ENCODE measurements around the gene GTF2F2.
"Not testable (repeated sequence)": the region's sequence is repeated elsewhere in the genome, so short reads cannot be mapped to it uniquely, and the experiment has no call there.

The GTF2F2 gene

DNA sequence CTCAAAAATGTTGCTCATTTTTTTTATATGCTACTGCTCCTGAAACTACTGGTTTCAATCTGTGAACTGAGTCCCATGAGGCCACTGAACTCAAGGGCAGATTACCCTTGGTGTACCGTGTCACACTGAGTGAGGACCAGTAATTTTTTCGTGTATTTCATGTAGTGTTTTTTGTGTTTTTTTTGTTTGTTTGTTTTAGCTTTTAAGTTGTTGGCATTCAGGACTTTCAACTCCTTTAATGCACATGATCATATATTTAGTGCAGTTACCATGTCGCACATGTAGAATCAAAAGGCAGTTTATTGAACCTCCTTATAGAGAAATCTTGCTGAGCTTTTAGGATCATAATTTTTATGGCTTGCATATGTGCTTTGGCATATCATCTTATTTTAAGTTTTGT, 162.7 kb downstream of the GTF2F2 start:
- H3K4me3 ChIP-seq (ENCODE audit: low read depth, low read length), result no peak overlapping the region
- TF ChIP-seq, protein P1, sequence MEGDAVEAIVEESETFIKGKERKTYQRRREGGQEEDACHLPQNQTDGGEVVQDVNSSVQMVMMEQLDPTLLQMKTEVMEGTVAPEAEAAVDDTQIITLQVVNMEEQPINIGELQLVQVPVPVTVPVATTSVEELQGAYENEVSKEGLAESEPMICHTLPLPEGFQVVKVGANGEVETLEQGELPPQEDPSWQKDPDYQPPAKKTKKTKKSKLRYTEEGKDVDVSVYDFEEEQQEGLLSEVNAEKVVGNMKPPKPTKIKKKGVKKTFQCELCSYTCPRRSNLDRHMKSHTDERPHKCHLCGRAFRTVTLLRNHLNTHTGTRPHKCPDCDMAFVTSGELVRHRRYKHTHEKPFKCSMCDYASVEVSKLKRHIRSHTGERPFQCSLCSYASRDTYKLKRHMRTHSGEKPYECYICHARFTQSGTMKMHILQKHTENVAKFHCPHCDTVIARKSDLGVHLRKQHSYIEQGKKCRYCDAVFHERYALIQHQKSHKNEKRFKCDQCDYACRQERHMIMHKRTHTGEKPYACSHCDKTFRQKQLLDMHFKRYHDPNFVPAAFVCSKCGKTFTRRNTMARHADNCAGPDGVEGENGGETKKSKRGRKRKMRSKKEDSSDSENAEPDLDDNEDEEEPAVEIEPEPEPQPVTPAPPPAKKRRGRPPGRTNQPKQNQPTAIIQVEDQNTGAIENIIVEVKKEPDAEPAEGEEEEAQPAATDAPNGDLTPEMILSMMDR (IDR thresholded peaks at IDR 0.05; ENCODE audit: borderline replicate concordance, insufficient read depth, low read depth, low read length), result no peak

DNA sequence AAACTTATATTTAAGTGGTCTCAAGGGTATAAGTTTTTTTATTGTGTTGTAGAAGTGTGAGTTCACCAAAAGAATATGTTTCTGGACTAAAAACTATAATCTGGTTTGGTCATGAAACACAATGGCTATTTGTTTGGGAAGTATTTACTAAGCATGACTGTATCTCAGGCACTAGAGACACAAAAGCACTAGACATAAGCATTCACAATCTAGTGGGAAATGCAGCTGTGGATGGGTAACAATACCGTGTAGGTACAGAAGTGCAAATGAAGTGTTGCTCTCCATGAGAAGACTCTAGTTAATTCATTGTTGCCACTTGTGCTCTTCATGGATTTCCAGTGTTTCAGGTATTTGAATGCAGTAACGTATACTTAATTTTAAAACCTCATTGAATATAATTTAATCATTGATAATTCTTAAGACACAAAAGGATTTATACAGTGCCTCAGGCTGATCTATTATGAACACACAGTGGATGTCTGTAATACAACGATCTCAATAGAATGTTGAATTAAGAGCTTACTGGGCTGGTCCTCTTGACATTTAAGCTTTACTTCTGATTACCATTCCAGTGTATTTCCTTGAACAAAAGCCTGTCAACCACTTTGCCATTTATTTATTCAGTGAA, 169.7 kb downstream of the GTF2F2 start:
- TF ChIP-seq, protein P1 (IDR thresholded peaks at IDR 0.05; ENCODE audit: borderline replicate concordance, insufficient read depth, low read depth, low read length), result no peak
- no peak overlapping the region for H3K4me3 ChIP-seq (ENCODE audit: low read depth, low read length)

DNA sequence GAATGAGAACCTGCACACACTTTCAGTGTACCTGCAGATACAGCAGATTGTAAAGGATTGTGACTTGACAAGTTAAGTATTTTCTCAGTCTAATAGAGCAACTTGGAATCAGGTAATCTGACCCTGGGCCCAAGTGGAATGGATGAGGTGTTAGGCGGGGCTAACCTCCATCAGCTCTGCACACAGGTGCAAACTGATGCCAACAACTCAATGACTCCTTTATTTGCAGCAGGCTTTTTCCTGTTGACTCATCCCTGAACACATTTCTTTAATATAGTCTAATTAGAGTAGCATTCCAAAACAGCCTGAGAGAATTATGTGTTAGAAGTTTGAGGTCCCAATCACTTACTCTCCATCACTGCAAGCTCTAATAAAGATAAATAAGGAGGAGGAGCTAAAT, 171.9 kb downstream of the GTF2F2 start:
- H3K4me3 ChIP-seq (ENCODE audit: low read depth, low read length), result no peak overlapping the region
- TF ChIP-seq, protein P1 (IDR thresholded peaks at IDR 0.05; ENCODE audit: borderline replicate concordance, insufficient read depth, low read depth, low read length), result no peak

DNA sequence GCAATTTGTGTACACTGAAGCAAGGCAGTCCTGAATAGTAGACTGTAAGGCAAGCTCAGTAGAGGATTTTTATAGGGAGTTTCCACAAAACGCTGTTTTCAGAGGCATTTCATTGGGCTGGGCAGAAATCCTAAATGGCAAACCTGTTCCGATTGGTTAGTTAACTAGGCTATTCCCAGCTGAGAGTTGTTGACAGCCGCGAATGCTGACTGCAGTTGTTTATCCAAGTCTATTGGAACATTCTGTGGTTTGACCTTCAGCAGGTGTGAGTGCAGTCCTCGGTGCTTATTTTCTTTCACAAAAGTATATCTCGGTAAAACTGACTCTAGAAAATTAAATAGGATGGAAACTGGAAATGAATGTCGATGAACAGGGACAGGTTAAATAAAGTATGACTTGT, 175.2 kb downstream of the GTF2F2 start:
- TF ChIP-seq, protein P1 (IDR thresholded peaks at IDR 0.05; ENCODE audit: borderline replicate concordance, insufficient read depth, low read depth, low read length), result no peak
- H3K4me3 ChIP-seq (ENCODE audit: low read depth, low read length), result no peak overlapping the region

DNA sequence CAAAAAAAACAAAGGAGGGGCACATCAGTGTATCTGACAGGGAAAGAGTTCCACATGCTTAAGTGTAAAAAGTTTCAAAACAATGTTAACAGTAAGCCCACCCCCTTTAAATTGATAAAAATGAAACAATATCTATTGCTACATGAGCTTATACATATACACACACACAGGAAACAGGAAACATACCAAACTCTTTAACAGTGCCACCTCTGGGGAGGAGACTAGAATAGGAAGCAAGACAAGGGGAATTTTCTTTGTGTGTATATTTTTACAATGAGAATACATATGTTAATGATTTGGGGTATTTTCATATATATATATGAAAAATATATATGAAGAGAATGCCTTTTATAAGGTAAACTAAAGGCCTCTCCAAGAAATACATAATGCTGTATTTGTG, 175.9 kb downstream of the GTF2F2 start:
- H3K4me3 ChIP-seq (ENCODE audit: low read depth, low read length), result no peak overlapping the region
- TF ChIP-seq, protein P1 (IDR thresholded peaks at IDR 0.05; ENCODE audit: borderline replicate concordance, insufficient read depth, low read depth, low read length), result no peak

DNA sequence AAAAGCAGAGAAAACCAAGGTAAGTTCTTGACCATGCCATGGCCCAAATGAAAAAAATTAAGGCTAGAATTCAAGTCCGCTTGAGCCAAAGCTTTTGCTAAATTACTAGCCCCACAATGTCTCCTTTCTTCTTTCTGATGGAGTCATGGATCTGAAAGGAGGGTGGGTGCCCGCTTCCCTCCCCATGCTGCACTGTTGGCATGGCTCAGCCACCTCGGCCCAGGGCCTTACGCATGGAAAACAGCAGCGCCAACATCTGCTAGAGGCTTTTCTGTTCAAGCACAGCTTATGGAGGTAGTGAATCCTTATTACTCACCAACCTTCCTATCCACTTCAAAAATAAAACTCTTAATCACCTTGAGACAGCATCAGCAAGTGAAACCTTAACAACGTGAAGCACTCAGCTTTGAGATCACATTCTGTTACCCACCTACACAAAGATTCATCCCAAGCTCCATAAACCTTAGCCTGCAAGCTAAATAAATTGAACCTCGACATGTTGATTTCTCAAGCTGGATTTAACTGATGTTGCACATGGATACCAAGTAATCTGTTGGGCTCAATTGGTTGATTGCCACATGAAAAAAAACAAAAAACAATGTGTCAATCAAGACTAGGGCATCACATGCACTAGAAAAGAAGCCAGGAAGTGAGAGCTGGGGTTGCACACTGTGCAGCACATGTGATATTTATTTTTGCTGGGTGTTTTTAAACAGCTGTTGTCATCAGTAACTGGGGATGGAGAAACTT, 177.3 kb downstream of the GTF2F2 start:
- TF ChIP-seq, protein P1 (IDR thresholded peaks at IDR 0.05; ENCODE audit: borderline replicate concordance, insufficient read depth, low read depth, low read length), result no peak
- no peak overlapping the region for H3K4me3 ChIP-seq (ENCODE audit: low read depth, low read length)

DNA sequence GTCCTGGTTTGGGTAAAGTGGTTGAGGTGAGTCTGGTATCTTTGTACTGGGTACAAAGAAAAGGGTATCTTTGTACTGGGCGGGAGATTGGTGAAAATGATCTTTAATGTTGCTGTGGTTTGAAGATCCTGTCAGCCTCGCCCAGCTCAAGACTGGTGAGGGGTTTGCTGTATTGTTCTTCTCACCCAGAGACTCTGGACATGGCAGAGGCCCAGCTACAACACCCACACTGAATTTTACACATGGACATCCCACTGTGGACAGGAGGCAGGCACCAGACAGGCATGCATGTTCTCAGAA, 177.8 kb downstream of the GTF2F2 start:
- TF ChIP-seq, protein P1 (IDR thresholded peaks at IDR 0.05; ENCODE audit: borderline replicate concordance, insufficient read depth, low read depth, low read length), result no peak

DNA sequence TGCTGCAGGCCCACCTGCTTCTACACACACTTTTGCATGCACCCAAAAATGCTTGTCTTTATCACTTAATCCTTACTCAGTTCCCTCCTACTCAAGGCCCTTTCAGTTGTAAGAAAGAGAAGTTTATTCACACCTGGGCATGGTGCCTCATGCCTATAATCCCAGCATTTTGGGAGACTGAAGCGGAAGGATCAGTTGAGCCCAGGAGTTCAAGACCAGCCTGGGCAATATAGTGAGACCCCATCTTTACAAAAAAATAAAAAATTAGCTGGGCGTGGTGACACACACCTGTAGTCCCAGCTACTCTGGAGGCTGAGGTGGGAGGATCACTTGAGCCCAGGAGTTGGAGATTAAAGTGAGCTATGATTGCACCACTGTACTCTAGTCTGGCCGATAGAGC, 178.2 kb downstream of the GTF2F2 start:
- not testable (repeated sequence) for H3K4me3 ChIP-seq (ENCODE audit: low read depth, low read length)

More for the DNA sequence above, 177.8 kb downstream of the GTF2F2 start:
- no peak overlapping the region for H3K4me3 ChIP-seq (ENCODE audit: low read depth, low read length)
